ENCODE measurements around the gene DNLZ. TPM values are rescaled to one million over a fixed set of nuclear protein-coding genes. Genes with fewer than 3 reads are reported as not detected.

DNLZ gene
- total and polyA plus RNA-seq, 4 donors, result 2.0 to 7.1 (median 4.5) TPM

- Histone ChIP-seq H3K27ac (ENCODE audit: low read depth in 1 of 2, low read length in 2 of 2) (peak overlapping the region in 1 of 2 donors; percentile 35), H3K4me1 (ENCODE audit: control insufficient read depth in 4 of 4, insufficient read depth in 4 of 4, low read length in 3 of 4) (peaks cover 0 to 12% (median under 1%) of the 10 kb centered on the region in 4 donors)
- WGBS, result 55% methylated on average over 13 of the region's 13 CpGs
These were observed 35.4 kb downstream of the DNLZ start for GRCh38 chr9:136328011-136328621.

GRCh38 chr9:136327304-136327974, 36.1 kb downstream of the DNLZ start, which contains the start of gene GPSM1:
Gene GPSM1, plus strand, starts transcription at chr9:136327539. Its CDS starts 157 bp downstream, at chr9:136327696.
- TF ChIP-seq TAF1 (conservative IDR thresholded peaks at IDR 0.05) (no peak), RXRA (IDR thresholded peaks at IDR 0.05) (no peak), NR2F2 (IDR thresholded peaks at IDR 0.05) (no peak), HNF4A (conservative IDR thresholded peaks at IDR 0.05) (no peak), JUND (IDR thresholded peaks at IDR 0.05) (no peak), EGR1 (IDR thresholded peaks at IDR 0.05; ENCODE audit: low read depth in 2 of 2) (no peak), ATF3 (IDR thresholded peaks at IDR 0.05) (no peak), SP1 (IDR thresholded peaks at IDR 0.05) (no peak), REST (IDR thresholded peaks at IDR 0.05) (no peak), CTCF (IDR thresholded peaks at IDR 0.05; ENCODE audit: low read depth, low read length, missing input control) (no peak), HNF4G (IDR thresholded peaks at IDR 0.05) (no peak)
- H3K27me3 ChIP-seq (ENCODE audit: control insufficient read depth in 4 of 4, insufficient read depth in 4 of 4, low read length in 3 of 4), result no peaks in the 10 kb centered on the region
- 4% methylated on average over 83 of the region's 88 CpGs for WGBS
- H3K9ac ChIP-seq (ENCODE audit: low read depth in 1 of 2, low read length in 2 of 2), result no peak within 1 kb of the TSS
- peak within 1 kb of the TSS; percentile 50 to 72 for H3K27ac ChIP-seq (ENCODE audit: low read depth in 1 of 2, low read length in 2 of 2)
- H3K9me3 ChIP-seq (ENCODE audit: control insufficient read depth in 4 of 4, low read length in 3 of 4), result no peaks in the 10 kb centered on the region
- no peaks in the 10 kb centered on the region for H3K36me3 ChIP-seq (ENCODE audit: control insufficient read depth in 4 of 4, insufficient read depth in 3 of 4, low read depth in 1 of 4, low read length in 3 of 4)
- H3K4me1 ChIP-seq (ENCODE audit: control insufficient read depth in 4 of 4, insufficient read depth in 4 of 4, low read length in 3 of 4), result peaks cover 0 to 12% (median under 1%) of the 10 kb centered on the region in 4 donors
- H3K4me3 ChIP-seq (ENCODE audit: low read depth in 1 of 3, low read length in 3 of 3), result peak within 1 kb of the TSS in 1 of 3 donors; percentile 54
- DNase-seq (ENCODE audit: low spot score), result no peak

More at GRCh38 chr9:136328011-136328621, 35.4 kb downstream of the DNLZ start:
- Histone ChIP-seq H3K4me3 (ENCODE audit: low read depth in 1 of 3, low read length in 3 of 3) (peak overlapping the region in 1 of 3 donors; percentile 54), H3K9me3 (ENCODE audit: control insufficient read depth in 4 of 4, low read length in 3 of 4) (no peaks in the 10 kb centered on the region), H3K9ac (ENCODE audit: low read depth in 1 of 2, low read length in 2 of 2) (no peak overlapping the region), H3K36me3 (ENCODE audit: control insufficient read depth in 4 of 4, insufficient read depth in 3 of 4, low read depth in 1 of 4, low read length in 3 of 4) (no peaks in the 10 kb centered on the region), H3K27me3 (ENCODE audit: control insufficient read depth in 4 of 4, insufficient read depth in 4 of 4, low read length in 3 of 4) (no peaks in the 10 kb centered on the region)
- no peak for TF ChIP-seq HNF4A (conservative IDR thresholded peaks at IDR 0.05)
- TF ChIP-seq NR2F2 (IDR thresholded peaks at IDR 0.05), result no peak
- DNase-seq (ENCODE audit: low spot score), result no peak
